ENCODE results near the gene MMP17. TPM values are rescaled to one million over a fixed set of nuclear protein-coding genes. Genes with fewer than 3 reads are reported as not detected.
A peak's percentile ranks its signal among the peaks of the same experiment; 100 is the strongest.
"Not testable (repeated sequence)": the region's sequence is repeated elsewhere in the genome, so short reads cannot be mapped to it uniquely, and the experiment has no call there.

Gene MMP17
- total and polyA plus RNA-seq, 5 donors from 2014 or later, result 0.51 TPM; not detected in 4

DNA sequence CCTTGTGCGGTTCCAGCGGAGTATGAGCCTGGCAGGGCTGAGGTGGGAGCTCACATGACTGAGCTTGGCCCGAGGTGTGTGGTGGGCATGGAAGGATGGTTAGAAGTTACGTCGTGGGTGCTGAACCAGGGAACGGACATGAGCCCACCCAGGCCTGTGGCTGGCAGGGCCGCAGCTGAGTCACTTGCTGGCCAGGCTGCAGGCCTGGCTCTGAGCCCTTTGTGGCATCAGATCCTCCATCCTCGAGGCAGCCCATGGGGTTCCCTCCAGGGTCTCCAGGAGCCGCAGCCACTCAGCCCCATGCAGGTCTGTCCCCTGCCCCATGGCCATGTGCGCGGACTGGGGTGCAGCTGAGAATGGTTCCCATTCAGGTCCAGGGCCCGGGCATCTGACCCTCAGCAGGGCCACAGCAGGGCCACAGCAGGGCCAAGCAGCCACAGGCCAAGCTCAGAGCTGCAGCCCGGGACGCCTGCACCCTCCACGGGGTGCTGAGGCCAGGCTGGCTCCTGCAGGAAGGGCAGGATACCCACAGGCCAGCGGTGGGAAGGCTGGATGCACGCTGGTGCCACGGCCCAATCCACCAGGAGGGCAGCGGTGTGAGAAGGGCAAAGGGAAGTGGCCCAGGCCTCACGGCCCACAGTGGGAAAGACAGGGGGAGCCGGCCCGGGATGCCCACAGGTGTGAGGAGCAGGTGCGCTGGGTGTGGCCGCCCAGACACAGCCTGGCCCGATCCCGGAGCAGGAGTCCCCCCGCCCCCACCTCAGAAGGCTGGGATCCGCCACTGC lies 39.9 kb downstream of the MMP17 start:
- H3K36me3 Mint-ChIP-seq, result no peaks in the 10 kb centered on the region
- DNase-seq, result no peak
- no peaks in the 10 kb centered on the region for H3K9me3 ChIP-seq (ENCODE audit: control insufficient read depth in 2 of 2, low read length in 2 of 2)
- H3K36me3 ChIP-seq (ENCODE audit: control insufficient read depth, insufficient read depth, low read length), result no peaks in the 10 kb centered on the region
- H3K4me3 ChIP-seq (ENCODE audit: low read depth, low read length), result no peak overlapping the region
- no peaks in the 10 kb centered on the region for H3K4me1 Mint-ChIP-seq
- no peak overlapping the region for H3K27ac ChIP-seq (ENCODE audit: insufficient read depth, low read length, poor library complexity, severe bottlenecking)
- no peaks in the 10 kb centered on the region for H3K27me3 ChIP-seq (ENCODE audit: control insufficient read depth, insufficient read depth, low read length)
- H3K27ac Mint-ChIP-seq, result no peak overlapping the region
- H3K27me3 Mint-ChIP-seq, result no peaks in the 10 kb centered on the region
- peaks cover 0 to 2% (median 0%) of the 10 kb centered on the region in 7 donors for H3K9me3 Mint-ChIP-seq
- no peak overlapping the region for H3K4me3 Mint-ChIP-seq
- no peaks in the 10 kb centered on the region for H3K4me1 ChIP-seq (ENCODE audit: control insufficient read depth, insufficient read depth, low read length, poor library complexity, severe bottlenecking)
- no peak for ATAC-seq (ENCODE audit: low read depth in 2 of 2)

DNA sequence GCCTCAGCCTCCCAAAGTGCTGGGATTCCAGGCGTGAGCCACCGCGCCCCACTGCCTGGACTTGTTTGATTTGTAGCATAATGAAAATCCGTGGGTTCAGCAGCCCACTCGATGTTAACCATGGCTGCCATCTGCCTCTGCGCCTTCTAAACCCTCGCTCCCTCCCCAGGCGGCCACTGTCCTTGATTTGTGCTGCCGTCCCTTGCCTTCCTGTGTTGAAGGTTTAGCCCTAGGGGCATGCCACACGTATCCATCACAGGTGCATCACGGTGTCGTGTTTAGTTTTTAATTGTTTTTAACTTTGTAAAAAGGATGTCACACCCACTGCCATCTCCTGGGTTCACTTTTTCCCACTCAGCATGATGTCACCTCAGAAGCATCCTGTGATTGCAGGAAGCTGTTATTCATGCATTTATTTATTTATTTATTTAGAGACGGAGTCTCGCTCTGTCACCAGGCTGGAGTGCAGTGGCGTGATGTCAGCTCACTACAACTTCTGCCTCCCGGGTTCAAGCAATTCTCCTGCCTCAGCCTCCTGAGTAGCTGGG lies 41.8 kb downstream of the MMP17 start:
- H3K4me3 Mint-ChIP-seq, result no peak overlapping the region
- peaks cover 0 to 10% (median 0%) of the 10 kb centered on the region in 7 donors for H3K9me3 Mint-ChIP-seq
- peak in 1 of 3 donors; percentile 38 for DNase-seq
- H3K36me3 ChIP-seq (ENCODE audit: control insufficient read depth, insufficient read depth, low read length), result no peaks in the 10 kb centered on the region
- H3K4me1 Mint-ChIP-seq, result no peaks in the 10 kb centered on the region
- H3K9me3 ChIP-seq (ENCODE audit: control insufficient read depth in 2 of 2, low read length in 2 of 2), result no peaks in the 10 kb centered on the region
- H3K4me1 ChIP-seq (ENCODE audit: control insufficient read depth, insufficient read depth, low read length, poor library complexity, severe bottlenecking), result no peaks in the 10 kb centered on the region
- peak overlapping the region in 1 of 3 donors; percentile 88 for H3K27ac Mint-ChIP-seq
- no peak overlapping the region for H3K27ac ChIP-seq (ENCODE audit: insufficient read depth, low read length, poor library complexity, severe bottlenecking)
- peaks cover 2% of the 10 kb centered on the region for H3K27me3 Mint-ChIP-seq
- no peaks in the 10 kb centered on the region for H3K27me3 ChIP-seq (ENCODE audit: control insufficient read depth, insufficient read depth, low read length)
- no peak for ATAC-seq (ENCODE audit: low read depth in 2 of 2)
- no peaks in the 10 kb centered on the region for H3K36me3 Mint-ChIP-seq
- no peak overlapping the region for H3K4me3 ChIP-seq (ENCODE audit: low read depth, low read length)

DNA sequence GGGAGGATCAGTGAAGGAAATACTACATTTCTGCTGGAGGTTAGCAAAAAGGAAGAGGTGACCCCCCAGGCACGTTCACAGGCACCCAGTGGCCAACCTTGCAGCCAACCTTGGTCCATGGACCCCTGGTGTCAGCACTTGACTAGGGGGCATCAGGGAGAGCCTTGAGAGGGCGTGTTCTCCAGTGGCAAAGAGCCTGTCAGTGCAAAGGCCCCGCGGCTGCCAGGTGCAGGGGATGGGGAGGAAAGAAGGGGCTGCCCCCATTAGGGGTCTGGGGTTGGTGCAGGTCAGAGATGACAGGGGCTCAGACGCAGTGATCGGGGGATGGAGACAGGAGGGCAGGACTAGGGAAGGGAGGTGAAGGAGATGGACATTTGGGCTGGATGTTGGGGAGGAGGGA lies 43.5 kb downstream of the MMP17 start:
- no peaks in the 10 kb centered on the region for H3K9me3 ChIP-seq (ENCODE audit: control insufficient read depth in 2 of 2, low read length in 2 of 2)
- Mint-ChIP-seq H3K4me3 (no peak overlapping the region), H3K9me3 (peaks cover 0 to 10% (median 0%) of the 10 kb centered on the region in 7 donors), H3K27me3 (peaks cover 4% of the 10 kb centered on the region), H3K27ac (no peak overlapping the region), H3K4me1 (no peaks in the 10 kb centered on the region), H3K36me3 (no peaks in the 10 kb centered on the region)
- no peaks in the 10 kb centered on the region for H3K4me1 ChIP-seq (ENCODE audit: control insufficient read depth, insufficient read depth, low read length, poor library complexity, severe bottlenecking)
- DNase-seq (no peak), ATAC-seq (ENCODE audit: low read depth in 2 of 2) (no peak)
- no peak overlapping the region for H3K4me3 ChIP-seq (ENCODE audit: low read depth, low read length)
- H3K27ac ChIP-seq (ENCODE audit: insufficient read depth, low read length, poor library complexity, severe bottlenecking), result no peak overlapping the region
- H3K36me3 ChIP-seq (ENCODE audit: control insufficient read depth, insufficient read depth, low read length), result no peaks in the 10 kb centered on the region
- H3K27me3 ChIP-seq (ENCODE audit: control insufficient read depth, insufficient read depth, low read length), result no peaks in the 10 kb centered on the region

DNA sequence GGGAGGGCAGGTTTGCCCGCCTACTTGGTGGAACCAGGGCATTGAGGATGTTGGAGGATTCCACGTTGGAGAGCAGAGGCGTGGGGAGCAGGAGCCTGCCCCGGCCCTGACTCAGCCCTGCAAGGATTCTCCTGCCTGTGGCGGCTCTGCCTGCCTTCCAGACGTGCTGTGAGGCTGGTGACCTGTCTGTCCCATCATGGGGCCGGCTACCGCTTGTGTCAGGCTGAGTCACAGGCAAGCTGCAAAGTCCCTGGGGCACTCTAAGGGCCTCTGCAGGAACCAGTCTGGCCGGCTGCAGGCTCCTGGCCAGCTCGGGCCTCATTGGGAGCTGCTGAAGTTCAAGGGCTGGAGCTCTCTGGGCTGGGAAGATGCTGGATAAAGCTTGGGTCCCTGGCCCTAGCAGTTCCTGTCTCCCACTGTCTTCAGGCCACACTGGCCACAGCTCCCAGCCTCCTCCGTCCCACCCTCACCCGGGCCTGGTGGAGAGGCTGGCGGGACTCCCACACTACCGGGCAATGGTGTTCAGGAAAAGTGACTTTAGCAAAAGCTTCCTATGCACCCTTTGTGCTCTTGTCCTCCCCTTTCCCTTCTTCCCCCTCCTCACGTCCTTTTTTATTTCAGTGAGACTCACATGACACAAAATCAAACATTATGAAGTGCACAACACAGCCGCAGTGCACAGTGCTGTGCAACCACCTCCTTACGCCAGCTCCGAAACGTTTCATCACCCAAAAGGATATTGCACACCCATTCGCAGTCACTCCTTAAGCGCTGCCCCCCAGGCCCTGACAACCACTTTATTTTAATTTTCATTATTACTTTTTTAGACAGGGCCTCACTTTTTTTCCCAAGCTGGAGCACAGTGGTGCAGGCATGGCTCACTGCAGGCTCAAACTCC lies 44.2 kb downstream of the MMP17 start:
- peaks cover 4% of the 10 kb centered on the region for H3K27me3 Mint-ChIP-seq
- H3K27ac ChIP-seq (ENCODE audit: insufficient read depth, low read length, poor library complexity, severe bottlenecking), result no peak overlapping the region
- H3K27me3 ChIP-seq (ENCODE audit: control insufficient read depth, insufficient read depth, low read length), result no peaks in the 10 kb centered on the region
- H3K36me3 ChIP-seq (ENCODE audit: control insufficient read depth, insufficient read depth, low read length), result no peaks in the 10 kb centered on the region
- no peaks in the 10 kb centered on the region for H3K9me3 ChIP-seq (ENCODE audit: control insufficient read depth in 2 of 2, low read length in 2 of 2)
- no peaks in the 10 kb centered on the region for H3K36me3 Mint-ChIP-seq
- ATAC-seq (ENCODE audit: low read depth in 2 of 2), result no peak
- peaks cover 0 to 10% (median 0%) of the 10 kb centered on the region in 7 donors for H3K9me3 Mint-ChIP-seq
- H3K4me3 Mint-ChIP-seq, result no peak overlapping the region
- H3K4me1 Mint-ChIP-seq, result no peaks in the 10 kb centered on the region
- H3K27ac Mint-ChIP-seq, result peak overlapping the region in 1 of 3 donors; percentile 20
- no peak overlapping the region for H3K4me3 ChIP-seq (ENCODE audit: low read depth, low read length)
- DNase-seq, result no peak
- no peaks in the 10 kb centered on the region for H3K4me1 ChIP-seq (ENCODE audit: control insufficient read depth, insufficient read depth, low read length, poor library complexity, severe bottlenecking)

DNA sequence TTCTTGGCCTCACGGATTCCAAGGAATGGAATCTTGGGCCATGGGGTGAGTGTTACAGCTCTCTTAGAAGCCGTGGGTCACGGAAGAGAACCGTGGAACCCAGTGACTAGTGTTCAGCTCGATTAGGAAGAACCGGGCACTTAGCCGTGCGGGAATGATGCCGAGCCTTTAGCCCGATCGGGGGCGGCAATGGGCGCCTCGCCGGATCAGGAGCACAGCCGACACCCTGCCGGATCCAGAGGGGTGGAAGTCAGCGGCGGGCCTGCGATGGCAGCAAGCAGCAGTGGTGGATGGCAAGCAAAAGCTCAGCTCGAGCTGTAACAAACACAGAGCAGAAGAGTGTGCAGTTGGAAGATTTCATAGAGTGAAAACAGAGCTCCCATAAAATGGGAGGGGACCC lies 45.1 kb downstream of the MMP17 start:
- no peaks in the 10 kb centered on the region for H3K4me1 ChIP-seq (ENCODE audit: control insufficient read depth, insufficient read depth, low read length, poor library complexity, severe bottlenecking)
- H3K27me3 ChIP-seq (ENCODE audit: control insufficient read depth, insufficient read depth, low read length), result no peaks in the 10 kb centered on the region
- no peaks in the 10 kb centered on the region for H3K4me1 Mint-ChIP-seq
- no peaks in the 10 kb centered on the region for H3K9me3 ChIP-seq (ENCODE audit: control insufficient read depth in 2 of 2, low read length in 2 of 2)
- peak overlapping the region in 1 of 4 donors; percentile 65 for H3K4me3 Mint-ChIP-seq
- peaks cover 0 to 10% (median 0%) of the 10 kb centered on the region in 7 donors for H3K9me3 Mint-ChIP-seq
- H3K27ac ChIP-seq (ENCODE audit: insufficient read depth, low read length, poor library complexity, severe bottlenecking), result no peak overlapping the region
- H3K36me3 Mint-ChIP-seq, result no peaks in the 10 kb centered on the region
- H3K27me3 Mint-ChIP-seq, result peaks cover 4% of the 10 kb centered on the region
- no peak overlapping the region for H3K27ac Mint-ChIP-seq
- H3K36me3 ChIP-seq (ENCODE audit: control insufficient read depth, insufficient read depth, low read length), result no peaks in the 10 kb centered on the region
- ATAC-seq (ENCODE audit: low read depth in 2 of 2), result no peak
- DNase-seq, result no peak
- no peak overlapping the region for H3K4me3 ChIP-seq (ENCODE audit: low read depth, low read length)

DNA sequence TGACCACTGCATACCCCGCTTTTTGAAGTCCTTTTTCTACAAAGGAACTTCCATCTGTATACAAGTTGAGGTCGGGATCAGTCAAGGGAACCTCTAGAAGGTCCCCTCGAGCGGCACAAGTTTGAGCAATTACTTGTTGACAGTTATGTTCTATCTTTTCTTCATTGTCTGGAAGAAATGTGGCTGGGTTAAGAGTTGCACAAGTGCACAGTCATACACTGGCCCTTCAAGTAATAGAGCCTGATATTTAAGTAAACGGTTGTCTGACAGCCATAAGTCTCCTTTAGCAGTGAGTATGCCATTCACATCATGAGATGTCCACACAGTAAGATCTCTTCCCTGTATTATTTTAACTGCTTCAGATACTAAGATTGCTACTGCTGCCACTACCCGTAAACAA lies 46.8 kb downstream of the MMP17 start:
- Mint-ChIP-seq H3K27me3 (peaks cover 12% of the 10 kb centered on the region), H3K9me3 (peaks cover 0 to 10% (median 0%) of the 10 kb centered on the region in 7 donors), H3K4me3 (peak overlapping the region in 1 of 4 donors; percentile 16)
- not testable (repeated sequence) for H3K27ac ChIP-seq (ENCODE audit: insufficient read depth, low read length, poor library complexity, severe bottlenecking); H3K27me3 ChIP-seq (ENCODE audit: control insufficient read depth, insufficient read depth, low read length); H3K4me1 Mint-ChIP-seq; H3K4me3 ChIP-seq (ENCODE audit: low read depth, low read length); H3K27ac Mint-ChIP-seq; H3K4me1 ChIP-seq (ENCODE audit: control insufficient read depth, insufficient read depth, low read length, poor library complexity, severe bottlenecking); H3K36me3 ChIP-seq (ENCODE audit: control insufficient read depth, insufficient read depth, low read length); DNase-seq; H3K36me3 Mint-ChIP-seq; ATAC-seq (ENCODE audit: low read depth in 2 of 2); H3K9me3 ChIP-seq (ENCODE audit: control insufficient read depth in 2 of 2, low read length in 2 of 2)

DNA sequence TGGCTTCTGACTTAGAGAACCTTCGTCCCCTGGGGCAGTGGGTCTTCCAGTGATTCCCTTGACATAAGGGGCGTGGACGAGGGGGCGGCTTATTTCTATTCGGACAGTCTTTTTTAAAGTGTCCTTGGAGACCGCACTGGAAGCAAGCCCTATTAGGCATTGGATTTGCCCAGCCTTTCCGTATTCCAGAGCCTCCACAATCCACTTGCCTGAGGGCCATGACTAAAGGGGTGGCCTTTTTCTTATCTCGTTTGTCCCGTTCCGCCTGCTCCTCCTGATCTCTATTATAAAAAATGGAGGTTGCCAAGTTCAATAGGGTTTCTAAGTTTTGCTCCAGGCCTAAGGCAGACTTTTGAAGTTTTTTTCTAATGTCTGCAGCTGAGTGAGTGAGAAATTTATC lies 49.0 kb downstream of the MMP17 start:
- H3K9me3 ChIP-seq (ENCODE audit: control insufficient read depth in 2 of 2, low read length in 2 of 2); H3K36me3 ChIP-seq (ENCODE audit: control insufficient read depth, insufficient read depth, low read length); H3K4me1 ChIP-seq (ENCODE audit: control insufficient read depth, insufficient read depth, low read length, poor library complexity, severe bottlenecking); H3K4me1 Mint-ChIP-seq; H3K4me3 ChIP-seq (ENCODE audit: low read depth, low read length); ATAC-seq (ENCODE audit: low read depth in 2 of 2); H3K4me3 Mint-ChIP-seq; H3K27ac ChIP-seq (ENCODE audit: insufficient read depth, low read length, poor library complexity, severe bottlenecking); H3K27ac Mint-ChIP-seq; H3K27me3 ChIP-seq (ENCODE audit: control insufficient read depth, insufficient read depth, low read length); DNase-seq; H3K36me3 Mint-ChIP-seq: not testable (repeated sequence)
- Mint-ChIP-seq H3K9me3 (peaks cover 0 to 10% (median 0%) of the 10 kb centered on the region in 7 donors), H3K27me3 (peaks cover 12% of the 10 kb centered on the region)
